ENCODE data around the gene ELMOD1.

Gene ELMOD1

DNA sequence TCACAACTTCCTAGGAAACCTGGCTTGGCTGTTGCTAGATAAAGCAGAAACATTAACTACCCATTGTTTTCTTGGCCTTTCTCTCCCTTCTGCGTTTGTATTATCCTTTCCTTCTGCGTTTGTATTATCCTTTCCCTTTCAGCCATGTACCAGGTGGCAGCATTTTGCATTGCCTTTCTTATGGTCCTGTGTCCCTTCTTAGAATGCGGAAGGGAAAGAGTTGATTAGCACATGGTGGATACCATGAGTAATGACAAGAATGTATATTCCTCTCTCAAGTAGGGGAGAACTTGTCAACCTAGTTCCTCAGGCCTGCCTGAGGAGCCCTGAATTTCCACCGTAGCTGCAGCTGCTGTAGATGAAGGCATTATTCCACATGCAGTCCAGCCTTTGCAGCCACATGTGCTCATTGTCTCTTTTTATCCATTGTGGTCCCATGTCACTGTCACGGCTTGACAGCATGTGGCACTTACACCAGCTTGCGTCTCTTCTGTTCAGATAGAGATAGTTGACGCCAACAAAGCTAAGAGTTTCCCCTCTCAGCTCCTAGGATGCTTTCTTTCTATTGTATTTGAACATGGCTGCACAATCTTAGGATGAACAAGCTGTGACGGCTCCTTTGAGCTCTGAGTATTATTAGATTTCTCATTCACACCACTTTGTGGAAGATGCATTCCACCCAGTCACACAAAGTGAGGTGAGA lies 76.1 kb downstream of the ELMOD1 start:
- Histone ChIP-seq H3K27me3 (no peaks in the 10 kb centered on the region), H3K9me3 (no peaks in the 10 kb centered on the region), H3K4me2 (no peak overlapping the region), H3K4me1 (no peaks in the 10 kb centered on the region), H3K4me3 (no peak overlapping the region), H4K20me1 (no peaks in the 10 kb centered on the region), H3K36me3 (no peaks in the 10 kb centered on the region), H3K9ac (no peak overlapping the region), H3K27ac (no peak overlapping the region)
- TF ChIP-seq Cebpa-rat (IDR thresholded peaks at IDR 0.05): no peak

DNA sequence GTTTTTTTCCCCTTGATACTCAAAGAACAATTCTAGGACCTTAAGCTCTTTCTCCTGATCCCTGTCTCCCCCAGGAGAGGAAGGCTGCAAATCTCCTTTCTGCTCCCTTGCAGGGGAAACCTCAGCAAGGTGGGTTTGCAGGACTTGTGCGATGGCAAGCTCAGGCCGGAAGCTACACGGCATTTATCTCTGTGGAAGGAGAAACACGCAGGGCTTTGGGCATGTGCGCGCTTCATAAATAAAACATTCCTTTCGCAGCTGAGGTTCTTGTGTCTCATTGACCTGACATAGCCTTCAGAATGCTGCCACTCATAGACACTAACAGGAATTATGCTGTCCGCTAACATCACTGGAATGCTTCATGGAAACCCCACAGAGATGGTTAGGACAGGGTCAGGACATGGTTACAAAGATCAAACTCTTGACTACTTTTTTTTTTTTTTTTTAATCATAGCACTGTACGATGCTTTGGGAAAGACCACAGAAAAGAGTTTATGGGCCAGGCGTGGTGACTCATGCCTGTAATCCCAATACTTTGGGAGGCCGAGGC lies 78.3 kb downstream of the ELMOD1 start:
- Histone ChIP-seq H3K4me1 (no peaks in the 10 kb centered on the region), H3K27ac (no peak overlapping the region), H3K4me2 (no peak overlapping the region), H3K4me3 (no peak overlapping the region), H3K36me3 (no peaks in the 10 kb centered on the region), H4K20me1 (no peaks in the 10 kb centered on the region), H3K9ac (no peak overlapping the region), H3K9me3 (no peaks in the 10 kb centered on the region), H3K27me3 (no peaks in the 10 kb centered on the region)
- no peak for TF ChIP-seq Cebpa-rat (IDR thresholded peaks at IDR 0.05)

DNA sequence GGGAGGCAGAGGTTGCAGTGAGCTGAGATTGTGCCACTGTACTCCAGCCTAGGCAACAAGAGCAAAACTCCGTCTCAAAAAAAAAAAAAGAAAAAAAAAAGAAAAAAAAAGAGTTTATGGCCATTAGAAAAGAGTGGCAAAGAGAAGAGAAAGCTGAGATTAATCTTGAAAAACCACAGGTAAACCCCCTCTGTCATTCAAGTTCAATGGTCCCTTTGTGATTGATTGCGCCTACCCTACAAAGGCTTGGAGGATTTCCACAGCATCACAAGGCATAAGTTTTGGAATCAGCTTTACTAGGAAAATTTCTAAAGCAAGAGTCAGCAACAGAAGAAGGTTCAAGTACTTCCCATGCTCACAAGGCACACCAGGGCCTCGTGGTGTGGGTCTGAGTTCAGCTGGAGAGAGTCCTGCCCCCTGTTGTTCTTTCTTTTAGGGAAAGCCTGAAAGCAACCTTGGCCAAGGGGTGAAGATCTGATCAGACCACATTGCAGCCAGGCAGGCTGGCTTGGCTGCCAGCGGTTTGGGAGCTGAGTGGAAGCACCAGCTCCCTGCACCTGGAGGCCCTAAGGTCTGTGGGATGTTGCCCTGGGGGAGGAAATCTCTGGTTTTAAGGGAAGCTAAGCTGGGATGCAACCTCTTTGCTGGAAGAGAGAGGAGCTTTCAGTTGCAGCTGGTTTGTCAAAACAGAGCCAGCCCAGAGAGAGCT lies 79.1 kb downstream of the ELMOD1 start:
- H3K9me3 ChIP-seq: no peaks in the 10 kb centered on the region
- no peak for TF ChIP-seq Cebpa-rat (IDR thresholded peaks at IDR 0.05)
- no peak overlapping the region for H3K27ac ChIP-seq
- H3K4me1 ChIP-seq: no peaks in the 10 kb centered on the region
- no peaks in the 10 kb centered on the region for H3K27me3 ChIP-seq
- H3K36me3 ChIP-seq: no peaks in the 10 kb centered on the region
- H4K20me1 ChIP-seq: no peaks in the 10 kb centered on the region
- H3K4me3 ChIP-seq: no peak overlapping the region
- no peak overlapping the region for H3K9ac ChIP-seq
- H3K4me2 ChIP-seq: no peak overlapping the region

DNA sequence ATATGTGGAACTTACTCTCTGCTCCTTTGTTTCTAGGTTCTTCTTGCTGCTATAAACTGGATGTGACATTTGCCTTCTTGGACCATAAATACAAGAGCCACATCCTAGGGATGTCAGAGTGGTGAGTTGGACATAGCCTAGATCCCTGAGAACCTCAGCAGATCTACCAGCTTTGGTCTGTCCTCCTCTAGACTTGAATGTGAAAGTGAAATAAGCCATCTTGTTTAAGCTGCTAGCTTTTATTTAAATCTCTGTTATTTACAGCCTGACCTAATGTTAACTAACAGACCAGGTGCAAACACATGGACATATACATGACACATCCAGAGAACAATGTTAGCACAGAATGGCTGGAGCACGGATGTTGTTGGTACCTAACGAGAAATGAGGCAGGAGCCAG lies 85.0 kb downstream of the ELMOD1 start:
- Histone ChIP-seq H4K20me1 (no peaks in the 10 kb centered on the region), H3K27me3 (no peaks in the 10 kb centered on the region), H3K4me1 (no peaks in the 10 kb centered on the region), H3K4me2 (no peak overlapping the region), H3K9me3 (no peaks in the 10 kb centered on the region), H3K36me3 (no peaks in the 10 kb centered on the region), H3K27ac (no peak overlapping the region), H3K9ac (no peak overlapping the region), H3K4me3 (no peak overlapping the region)
- TF ChIP-seq Cebpa-rat (IDR thresholded peaks at IDR 0.05): no peak

DNA sequence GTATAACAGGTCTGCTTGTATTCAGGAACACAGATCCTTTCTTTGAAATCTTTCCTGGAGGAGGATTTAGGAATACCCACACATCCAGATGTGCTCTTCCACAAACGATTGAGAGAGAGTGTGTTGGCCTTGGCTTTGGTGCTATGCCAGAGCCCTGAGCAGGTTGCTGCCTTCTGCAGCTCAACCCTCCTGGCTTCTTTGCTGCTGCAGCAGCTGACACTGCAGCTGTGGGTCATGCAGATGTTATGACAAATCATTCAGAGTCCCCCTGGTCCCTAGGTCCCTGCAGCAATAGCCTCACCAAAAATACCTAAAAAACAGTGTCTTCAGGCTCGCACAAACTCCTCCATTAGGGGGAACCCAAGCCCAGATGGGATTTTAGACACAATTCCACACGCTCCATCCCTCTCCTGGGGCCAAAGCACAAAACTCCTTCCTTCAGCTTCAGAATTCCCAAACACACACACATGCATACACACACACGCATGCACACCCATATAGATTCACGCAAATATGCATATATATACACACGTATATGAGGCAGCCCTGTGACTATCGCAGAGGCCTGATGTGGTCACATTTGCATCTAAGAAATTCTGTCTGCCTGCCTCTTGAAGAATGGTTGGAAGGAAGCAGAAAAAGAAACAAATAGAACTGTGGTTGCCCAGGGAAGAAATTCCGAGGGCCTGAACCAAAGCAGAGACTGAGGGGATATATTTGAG lies 85.5 kb downstream of the ELMOD1 start:
- no peak for TF ChIP-seq Cebpa-rat (IDR thresholded peaks at IDR 0.05)
- Histone ChIP-seq H3K4me3 (no peak overlapping the region), H4K20me1 (no peaks in the 10 kb centered on the region), H3K4me1 (no peaks in the 10 kb centered on the region), H3K4me2 (no peak overlapping the region), H3K9me3 (no peaks in the 10 kb centered on the region), H3K9ac (no peak overlapping the region), H3K36me3 (no peaks in the 10 kb centered on the region), H3K27me3 (no peaks in the 10 kb centered on the region), H3K27ac (no peak overlapping the region)

DNA sequence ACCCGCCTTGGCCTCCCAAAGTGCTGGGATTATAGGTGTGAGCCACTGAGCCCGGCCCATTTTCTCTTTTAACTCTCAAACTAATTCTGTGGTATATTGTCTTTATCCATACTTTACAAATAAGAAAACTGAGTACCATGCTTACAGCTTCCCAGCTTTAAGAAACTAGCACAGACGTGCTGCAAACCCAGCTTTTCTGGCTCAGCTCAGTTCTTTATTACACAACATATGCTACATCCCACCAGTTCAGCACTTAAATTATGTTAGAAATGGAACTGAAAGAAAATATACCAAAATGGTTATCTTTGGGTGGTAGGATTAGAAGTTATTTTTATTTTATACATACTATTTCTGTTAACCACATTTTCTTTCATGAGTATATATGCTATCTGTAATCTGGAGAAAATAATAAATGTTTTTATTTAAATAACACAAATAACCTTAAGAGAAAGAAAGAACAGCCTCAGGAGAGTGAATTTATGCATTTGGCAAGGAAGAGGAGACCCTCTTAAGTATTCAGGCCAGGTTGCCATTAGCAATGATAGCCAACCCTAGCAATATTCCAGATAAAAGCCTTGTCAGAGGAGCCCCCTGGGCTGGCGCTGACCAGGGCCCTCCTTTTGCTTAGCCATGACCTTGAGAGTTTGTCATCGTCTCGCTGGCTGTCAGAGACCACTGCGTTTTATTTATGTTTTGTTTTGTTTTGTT lies 87.1 kb downstream of the ELMOD1 start:
- no peak overlapping the region for H3K4me2 ChIP-seq
- no peak overlapping the region for H3K27ac ChIP-seq
- no peaks in the 10 kb centered on the region for H3K9me3 ChIP-seq
- no peaks in the 10 kb centered on the region for H4K20me1 ChIP-seq
- no peak overlapping the region for H3K4me3 ChIP-seq
- no peak for TF ChIP-seq Cebpa-rat (IDR thresholded peaks at IDR 0.05)
- no peaks in the 10 kb centered on the region for H3K4me1 ChIP-seq
- no peaks in the 10 kb centered on the region for H3K36me3 ChIP-seq
- no peak overlapping the region for H3K9ac ChIP-seq
- no peaks in the 10 kb centered on the region for H3K27me3 ChIP-seq

DNA sequence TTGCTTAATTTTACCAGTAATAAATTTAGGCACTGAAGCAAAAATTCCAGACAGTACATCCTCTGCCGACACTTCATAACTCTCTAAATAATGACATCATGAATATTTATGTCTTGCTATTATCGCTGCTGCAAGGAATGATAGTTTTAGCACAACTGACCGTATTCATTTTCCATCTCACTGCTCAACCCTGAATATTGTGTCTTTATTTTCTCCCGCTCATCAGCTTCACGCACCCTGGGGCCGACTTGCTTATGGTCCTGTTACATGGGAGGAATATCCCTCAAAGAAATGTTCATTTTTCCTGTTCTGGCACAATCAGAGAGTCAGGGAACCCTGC lies 87.7 kb downstream of the ELMOD1 start:
- H3K4me2 ChIP-seq: no peak overlapping the region
- H3K4me3 ChIP-seq: no peak overlapping the region
- no peak for TF ChIP-seq Cebpa-rat (IDR thresholded peaks at IDR 0.05)
- H3K9ac ChIP-seq: no peak overlapping the region
- H4K20me1 ChIP-seq: no peaks in the 10 kb centered on the region
- H3K27ac ChIP-seq: no peak overlapping the region
- H3K36me3 ChIP-seq: no peaks in the 10 kb centered on the region
- no peaks in the 10 kb centered on the region for H3K4me1 ChIP-seq
- no peaks in the 10 kb centered on the region for H3K27me3 ChIP-seq
- H3K9me3 ChIP-seq: no peaks in the 10 kb centered on the region

DNA sequence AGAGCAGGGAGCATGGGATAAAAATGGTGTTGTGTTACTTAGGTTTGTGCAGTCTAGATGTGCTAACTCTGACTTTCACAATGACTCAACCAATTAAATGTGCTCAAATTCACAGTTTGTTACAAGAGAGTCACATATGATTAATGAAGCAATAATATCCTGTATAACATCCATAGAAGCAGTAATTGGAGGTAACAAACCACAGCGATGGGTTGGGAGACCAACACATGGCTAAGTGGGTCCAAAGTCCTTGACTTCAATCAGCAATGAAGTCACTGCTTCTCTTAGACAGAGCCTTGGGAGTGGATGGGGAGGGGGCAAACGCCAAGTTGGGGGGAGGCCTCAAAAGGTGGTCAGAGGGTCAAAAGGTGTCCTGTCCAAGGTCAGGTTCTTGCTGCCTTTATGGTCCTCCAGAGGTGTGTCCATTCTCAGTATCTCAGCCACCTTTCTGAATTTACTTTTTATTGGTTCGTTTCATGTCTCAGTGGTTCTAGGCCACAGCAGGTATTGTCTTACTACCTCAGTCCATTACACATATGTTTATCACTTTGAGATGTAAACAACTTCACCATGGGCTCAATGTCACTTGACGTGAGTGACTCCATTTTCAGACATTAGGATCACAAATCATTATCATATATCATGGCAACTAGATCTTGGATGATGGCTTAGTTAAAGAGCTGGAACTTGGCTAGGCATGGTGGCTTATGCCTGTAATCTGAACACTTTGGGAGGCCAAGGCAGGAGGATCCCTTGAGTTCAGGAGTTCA lies 88.5 kb downstream of the ELMOD1 start:
- Histone ChIP-seq H3K9ac (no peak overlapping the region), H3K27me3 (no peaks in the 10 kb centered on the region), H3K4me1 (no peaks in the 10 kb centered on the region), H3K27ac (no peak overlapping the region), H3K9me3 (no peaks in the 10 kb centered on the region), H4K20me1 (no peaks in the 10 kb centered on the region), H3K36me3 (no peaks in the 10 kb centered on the region), H3K4me3 (no peak overlapping the region), H3K4me2 (no peak overlapping the region)
- no peak for TF ChIP-seq Cebpa-rat (IDR thresholded peaks at IDR 0.05)

DNA sequence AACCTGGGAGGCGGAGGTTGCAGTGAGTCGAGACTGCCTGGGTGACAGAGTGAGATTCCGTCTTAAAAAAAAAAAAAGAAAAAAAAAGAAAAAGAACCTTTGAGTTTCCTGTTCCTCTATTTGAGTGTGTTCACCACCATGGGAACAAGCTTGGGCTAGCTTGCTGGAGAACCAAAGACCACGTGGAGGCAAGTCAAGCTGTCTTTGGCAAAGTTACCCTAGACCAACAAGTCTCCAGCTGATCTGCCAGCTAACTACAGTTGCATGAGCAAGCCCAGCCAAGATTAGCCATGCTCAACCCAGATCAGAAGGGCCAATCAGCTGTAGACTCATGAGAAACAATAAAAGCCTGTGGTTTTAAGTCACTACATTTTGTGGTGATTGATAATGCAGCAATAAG lies 91.2 kb downstream of the ELMOD1 start:
- no peaks in the 10 kb centered on the region for H3K36me3 ChIP-seq
- H3K4me2 ChIP-seq: no peak overlapping the region
- no peaks in the 10 kb centered on the region for H4K20me1 ChIP-seq
- no peaks in the 10 kb centered on the region for H3K4me1 ChIP-seq
- no peak overlapping the region for H3K4me3 ChIP-seq
- H3K9ac ChIP-seq: no peak overlapping the region
- TF ChIP-seq Cebpa-rat (IDR thresholded peaks at IDR 0.05): no peak
- H3K27me3 ChIP-seq: no peaks in the 10 kb centered on the region
- H3K9me3 ChIP-seq: no peaks in the 10 kb centered on the region
- no peak overlapping the region for H3K27ac ChIP-seq

All from BLaER1 (cell line).